ENCODE results near the gene SYT13.

The SYT13 gene, protein sequence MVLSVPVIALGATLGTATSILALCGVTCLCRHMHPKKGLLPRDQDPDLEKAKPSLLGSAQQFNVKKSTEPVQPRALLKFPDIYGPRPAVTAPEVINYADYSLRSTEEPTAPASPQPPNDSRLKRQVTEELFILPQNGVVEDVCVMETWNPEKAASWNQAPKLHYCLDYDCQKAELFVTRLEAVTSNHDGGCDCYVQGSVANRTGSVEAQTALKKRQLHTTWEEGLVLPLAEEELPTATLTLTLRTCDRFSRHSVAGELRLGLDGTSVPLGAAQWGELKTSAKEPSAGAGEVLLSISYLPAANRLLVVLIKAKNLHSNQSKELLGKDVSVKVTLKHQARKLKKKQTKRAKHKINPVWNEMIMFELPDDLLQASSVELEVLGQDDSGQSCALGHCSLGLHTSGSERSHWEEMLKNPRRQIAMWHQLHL

DNA sequence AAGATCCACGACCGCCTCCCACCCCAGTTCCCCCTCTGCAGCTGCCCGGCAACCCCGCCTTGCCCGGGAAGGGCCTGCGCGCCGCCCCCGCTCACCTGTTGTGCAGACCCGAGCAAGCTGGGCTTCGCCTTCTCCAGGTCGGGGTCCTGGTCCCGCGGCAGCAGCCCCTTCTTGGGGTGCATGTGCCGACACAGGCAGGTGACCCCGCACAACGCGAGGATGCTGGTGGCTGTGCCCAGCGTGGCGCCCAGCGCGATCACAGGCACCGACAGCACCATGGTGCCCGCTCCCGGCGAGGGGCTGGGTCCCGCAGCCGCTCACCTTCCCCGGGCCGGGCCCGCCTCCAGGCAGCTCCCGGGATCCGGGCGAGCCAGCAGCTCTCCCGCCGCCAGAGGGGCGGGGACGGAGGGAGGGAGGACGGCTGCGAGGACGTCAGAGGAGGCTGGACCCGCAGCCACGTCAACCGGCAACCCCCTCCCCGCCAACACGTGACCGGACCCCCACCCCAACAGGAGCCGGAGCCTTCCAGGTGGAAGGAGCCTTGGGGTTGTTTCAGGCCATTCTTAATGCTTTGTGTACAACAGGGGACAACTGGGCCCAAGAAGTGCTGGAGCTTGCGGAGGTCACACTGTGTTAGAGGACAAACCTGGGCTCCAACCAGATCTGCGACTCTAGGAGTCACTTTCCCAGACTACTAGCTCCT is at the start of gene SYT13:
Gene SYT13, minus strand, starts transcription at position 412 of the 703 bp plus-strand sequence. Its CDS starts 134 bp downstream, at position 278.
- DNase-seq (ENCODE audit: low read depth in 2 of 3, low spot score in 1 of 3), result no peak

DNA sequence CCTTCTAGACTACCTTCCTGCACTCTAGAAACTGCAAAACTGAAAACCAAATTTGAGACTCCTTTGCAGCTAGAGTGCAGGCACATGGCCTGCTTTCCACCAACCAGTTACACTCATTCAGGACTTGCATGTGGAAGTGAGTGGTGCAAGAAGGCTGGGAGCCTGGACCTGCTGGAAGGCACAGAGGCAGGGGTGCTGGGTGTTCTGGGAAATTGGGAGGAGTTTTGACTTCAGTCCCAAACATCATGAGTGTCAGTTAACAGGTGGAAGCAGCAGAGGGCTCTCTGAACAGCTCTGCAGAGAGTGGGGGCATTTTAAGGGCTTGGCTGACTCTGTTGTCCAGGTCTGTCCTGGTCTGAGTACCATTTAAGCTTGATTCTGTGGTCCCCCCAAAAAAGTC is 49.3 kb upstream of the SYT13 start:
- no peak for DNase-seq (ENCODE audit: low read depth in 2 of 3, low spot score in 1 of 3)

- no peak for DNase-seq (ENCODE audit: low read depth in 2 of 3, low spot score in 1 of 3)
Observed at GRCh38 chr11:45334836-45335235, 48.7 kb upstream of the SYT13 start.

GRCh38 chr11:45334410-45334809 is 48.3 kb upstream of the SYT13 start:
- no peak for DNase-seq (ENCODE audit: low read depth in 2 of 3, low spot score in 1 of 3)

- DNase-seq (ENCODE audit: low read depth in 2 of 3, low spot score in 1 of 3), result no peak
Observed at GRCh38 chr11:45333001-45333971, 47.1 kb upstream of the SYT13 start.

GRCh38 chr11:45332276-45332934 is 46.3 kb upstream of the SYT13 start:
- peak in 2 of 3 donors; percentile 16 to 36 for DNase-seq (ENCODE audit: low read depth in 2 of 3, low spot score in 1 of 3)

- DNase-seq (ENCODE audit: low read depth in 2 of 3, low spot score in 1 of 3), result no peak
Observed at GRCh38 chr11:45331839-45332238, 45.7 kb upstream of the SYT13 start.

- no peak for DNase-seq (ENCODE audit: low read depth in 2 of 3, low spot score in 1 of 3)
Observed at GRCh38 chr11:45328726-45329125, 42.6 kb upstream of the SYT13 start.

DNA sequence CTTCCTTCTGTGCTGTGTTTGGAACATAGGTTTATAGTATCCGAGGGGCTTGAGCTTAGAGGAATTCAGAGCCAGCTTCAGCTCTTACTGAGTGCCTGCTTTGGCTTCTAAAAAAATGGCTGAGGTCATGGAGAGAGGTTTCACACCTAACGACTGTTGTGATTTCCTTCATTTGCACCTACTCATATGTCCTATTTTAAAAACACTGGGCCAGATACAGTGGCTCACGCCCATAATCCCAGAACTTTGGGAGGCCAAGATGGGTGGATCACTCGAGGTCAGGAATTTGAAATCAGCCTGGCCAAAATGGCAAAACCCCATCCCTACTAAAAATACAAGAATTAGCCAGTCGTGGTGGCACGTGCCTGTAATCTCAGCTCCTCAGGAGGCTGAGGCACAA is 38.3 kb upstream of the SYT13 start:
- no peak for DNase-seq (ENCODE audit: low read depth in 2 of 3, low spot score in 1 of 3)

DNA sequence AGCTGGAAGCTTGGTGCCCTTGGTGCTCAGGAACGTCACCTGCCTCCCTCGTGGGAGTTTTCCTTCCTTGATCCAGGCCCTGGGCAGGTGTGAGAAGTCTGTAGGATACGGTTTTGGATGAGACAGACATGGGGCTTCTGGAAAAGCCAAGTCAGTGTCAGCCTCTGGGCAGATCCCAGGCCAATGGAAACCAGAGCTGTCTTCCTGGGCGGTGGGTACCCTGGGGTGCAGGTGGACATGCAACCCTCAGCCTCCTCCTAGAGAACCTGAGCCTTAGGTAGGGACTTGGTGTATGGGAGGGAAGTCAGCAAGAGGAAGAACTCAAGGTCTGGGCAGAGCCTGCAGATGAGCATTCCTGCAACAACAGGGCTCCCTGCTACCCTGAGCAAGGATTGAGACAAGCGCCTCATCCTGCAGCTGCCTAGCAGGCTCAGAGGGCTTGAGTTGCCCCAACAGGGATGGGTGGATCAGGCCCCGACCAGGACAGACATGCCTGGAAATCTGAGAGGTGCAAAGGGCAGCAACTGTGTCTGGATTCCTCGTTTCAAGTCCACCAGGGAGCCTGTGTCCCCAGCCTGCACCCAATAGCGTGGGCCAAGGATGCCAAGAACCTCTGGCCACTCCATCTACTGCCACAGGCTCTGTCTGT is 37.6 kb upstream of the SYT13 start:
- no peak for DNase-seq (ENCODE audit: low read depth in 2 of 3, low spot score in 1 of 3)

- DNase-seq (ENCODE audit: low read depth in 2 of 3, low spot score in 1 of 3), result no peak
Observed at GRCh38 chr11:45322891-45323600, 36.9 kb upstream of the SYT13 start.

DNA sequence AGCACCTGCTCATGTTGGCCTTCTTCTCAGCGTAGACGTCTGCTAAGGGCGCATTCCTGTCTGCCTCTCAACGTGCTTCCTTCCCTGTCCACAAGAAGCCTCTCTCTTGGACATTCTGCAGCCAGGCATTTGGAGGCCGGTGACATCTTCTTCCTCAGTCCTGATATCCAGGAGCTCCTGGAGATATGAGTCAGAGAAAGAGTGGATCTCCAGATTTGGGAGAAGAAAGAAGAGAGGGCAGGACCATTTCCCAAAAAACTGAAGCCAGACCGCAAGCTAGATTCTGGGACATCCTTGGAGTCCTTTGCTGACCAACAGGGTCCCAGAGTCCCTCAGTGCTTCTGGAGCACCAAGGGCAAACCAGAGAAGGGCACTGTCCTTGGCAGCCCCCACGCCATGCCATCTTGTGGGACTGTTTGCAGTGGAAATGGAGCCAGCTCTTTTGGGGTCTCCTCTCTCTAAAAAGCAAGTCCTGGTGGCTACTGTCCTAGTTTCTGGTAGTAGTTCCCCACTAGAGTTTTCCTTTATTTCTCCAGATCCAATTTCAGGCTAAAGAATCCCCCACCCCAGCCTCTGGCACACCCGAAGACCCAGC is 36.1 kb upstream of the SYT13 start:
- no peak for DNase-seq (ENCODE audit: low read depth in 2 of 3, low spot score in 1 of 3)

GRCh38 chr11:45321669-45322068 is 35.5 kb upstream of the SYT13 start:
- DNase-seq (ENCODE audit: low read depth in 2 of 3, low spot score in 1 of 3), result no peak

- no peak for DNase-seq (ENCODE audit: low read depth in 2 of 3, low spot score in 1 of 3)
Observed at GRCh38 chr11:45321031-45321595, 35.0 kb upstream of the SYT13 start.

- no peak for DNase-seq (ENCODE audit: low read depth in 2 of 3, low spot score in 1 of 3)
Observed at GRCh38 chr11:45320371-45320770, 34.2 kb upstream of the SYT13 start.

DNA sequence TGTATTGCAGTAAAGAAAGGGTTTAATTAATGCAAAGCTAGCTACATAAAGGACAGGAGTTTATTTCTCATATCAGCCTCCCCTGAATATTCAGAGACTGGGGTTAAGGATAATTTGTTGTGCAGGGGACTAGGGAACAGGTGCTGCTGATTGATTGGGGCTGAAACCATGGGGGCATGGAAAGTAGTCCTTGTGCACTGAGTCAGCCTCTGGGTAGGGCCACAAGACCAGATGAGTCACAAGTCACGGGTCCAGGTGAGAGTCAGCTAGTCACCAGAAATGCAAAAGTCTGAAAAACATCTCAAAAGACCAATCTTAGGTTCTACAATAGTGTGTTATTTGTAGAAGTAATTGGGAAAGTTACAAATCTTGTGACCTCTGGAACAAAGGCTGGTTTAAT is 32.9 kb upstream of the SYT13 start:
- DNase-seq (ENCODE audit: low read depth in 2 of 3, low spot score in 1 of 3), result no peak

- no peak for DNase-seq (ENCODE audit: low read depth in 2 of 3, low spot score in 1 of 3)
Observed at GRCh38 chr11:45318516-45318915, 32.4 kb upstream of the SYT13 start.

GRCh38 chr11:45316258-45316657 is 30.1 kb upstream of the SYT13 start:
- no peak for DNase-seq (ENCODE audit: low read depth in 2 of 3, low spot score in 1 of 3)

GRCh38 chr11:45314900-45315299 is 28.8 kb upstream of the SYT13 start:
- DNase-seq (ENCODE audit: low read depth in 2 of 3, low spot score in 1 of 3), result no peak

Measured in stimulated activated CD4-positive, alpha-beta T cell treated with anti-CD3 and anti-CD28 coated beads, Interleukin-12 subunit alpha, Interleukin-12 subunit beta, amount 100 ng/mL, for 48 hours (primary cell).